HFF-Myc (cell line): ENCODE results near the gene ANKRD16.

Source experiments
- DNase-seq: peaks from one replicate; pipeline ENCODE4 v3.0.0-alpha.2; 2011; ENCODE audit warnings: low read depth; ENCODE audit errors: extremely low read depth
- H3K4me3 ChIP-seq: replicated peaks from 2 replicates; pipeline ENCODE4 v1.5.1; 2011; ENCODE audit warnings: low read depth, mild to moderate bottlenecking, control low read depth, low read length
- CTCF ChIP-seq: IDR thresholded peaks from 2 replicates; pipeline ENCODE4 v1.5.1; 2012; ENCODE audit warnings: mild to moderate bottlenecking, low read depth, low read length, control low read depth; ENCODE audit errors: missing control alignments

ANKRD16 gene

GRCh38 chr10:5817322-5818047, 72.2 kb downstream of the ANKRD16 start:
- no peak for DNase-seq
- no peak for TF ChIP-seq CTCF
- H3K4me3 ChIP-seq: no peak overlapping the region

- no peak for TF ChIP-seq CTCF
- DNase-seq: no peak
- H3K4me3 ChIP-seq: no peak overlapping the region
Measured at GRCh38 chr10:5816170-5816569, 73.5 kb downstream of the ANKRD16 start.

- DNase-seq: peak; percentile 7
- H3K4me3 ChIP-seq: peak overlapping the region; percentile 90
- TF ChIP-seq CTCF: no peak
Measured at GRCh38 chr10:5814110-5815107, 75.3 kb downstream of the ANKRD16 start.

GRCh38 chr10:5813341-5814109, 76.2 kb downstream of the ANKRD16 start, which contains the start of gene GDI2:
Gene GDI2, minus strand, starts transcription at chr10:5813434. Its CDS starts 176 bp downstream, at chr10:5813258.
- peak within 1 kb of the TSS; percentile 90 for H3K4me3 ChIP-seq
- DNase-seq: peak; percentile 86
- no peak for TF ChIP-seq CTCF

- no peak for DNase-seq
- peak overlapping the region; percentile 90 for H3K4me3 ChIP-seq
- no peak for TF ChIP-seq CTCF
Measured at GRCh38 chr10:5813091-5813340, 76.7 kb downstream of the ANKRD16 start.

GRCh38 chr10:5812283-5813090, 77.2 kb downstream of the ANKRD16 start:
- DNase-seq: no peak
- no peak for TF ChIP-seq CTCF
- peak overlapping the region; percentile 90 for H3K4me3 ChIP-seq
